Muscle of arm (tissue), 12 donors: Measurements from ENCODE around the gene EXOSC9. TPM values are rescaled to one million over a fixed set of nuclear protein-coding genes. Genes with fewer than 3 reads are reported as not detected.

Source experiments
- DNase-seq: peaks from one replicate; pipeline ENCODE4 v3.0.0-alpha.2; 2013
- polyA plus RNA-seq, 12 donors: library from polyadenylated mRNA; unstranded; fragments of 120-200 nt; gene quantifications; one replicate each; pipeline ENCODE4 v1.2.1, GENCODE V29; 2013; ENCODE audit not compliant: insufficient read length in 12 of 12

Gene EXOSC9
- polyA plus RNA-seq, 12 donors: 24.0 to 58.3 (median 33.1) TPM; not detected in 1

GRCh38 chr4:121785479-121785878 is 15.6 kb upstream of the EXOSC9 start:
- DNase-seq: no peak

- DNase-seq: no peak
Observed at GRCh38 chr4:121786221-121786620, 14.9 kb upstream of the EXOSC9 start.

- no peak for DNase-seq
Observed at GRCh38 chr4:121788896-121789295, 12.2 kb upstream of the EXOSC9 start.

- DNase-seq: no peak
Observed at GRCh38 chr4:121789455-121789854, 11.7 kb upstream of the EXOSC9 start.

- DNase-seq: no peak
Observed at GRCh38 chr4:121789960-121790829, 10.9 kb upstream of the EXOSC9 start.

- no peak for DNase-seq
Observed at GRCh38 chr4:121790976-121791375, 10.1 kb upstream of the EXOSC9 start.

GRCh38 chr4:121791481-121791880 is 9.6 kb upstream of the EXOSC9 start:
- no peak for DNase-seq

GRCh38 chr4:121792966-121793365 is 8.2 kb upstream of the EXOSC9 start:
- no peak for DNase-seq

GRCh38 chr4:121794505-121795188 is 6.5 kb upstream of the EXOSC9 start:
- DNase-seq: no peak

- DNase-seq: no peak
Observed at GRCh38 chr4:121796283-121796682, 4.8 kb upstream of the EXOSC9 start.

- DNase-seq: no peak
Observed at GRCh38 chr4:121799208-121799823, 1.8 kb upstream of the EXOSC9 start.

- no peak for DNase-seq
Observed at GRCh38 chr4:121799867-121800501, 1.1 kb upstream of the EXOSC9 start.

GRCh38 chr4:121800638-121800960 is 524 bp upstream of the EXOSC9 start:
- DNase-seq: no peak

- DNase-seq: no peak
Observed at GRCh38 chr4:121801715-121802075, 572 bp downstream of the EXOSC9 start.

GRCh38 chr4:121806411-121806810 is 5.3 kb downstream of the EXOSC9 start:
- DNase-seq: no peak

- DNase-seq: no peak
Observed at GRCh38 chr4:121811122-121811521, 10.0 kb downstream of the EXOSC9 start.

GRCh38 chr4:121814756-121815155 is 13.6 kb downstream of the EXOSC9 start:
- DNase-seq: no peak

GRCh38 chr4:121817006-121817405 is 15.9 kb downstream of the EXOSC9 start:
- DNase-seq: no peak

- no peak for DNase-seq
Observed at GRCh38 chr4:121817701-121818100, 16.6 kb downstream of the EXOSC9 start.

- no peak for DNase-seq
Observed at GRCh38 chr4:121818215-121818614, 17.1 kb downstream of the EXOSC9 start.

GRCh38 chr4:121819216-121819965 is 18.3 kb downstream of the EXOSC9 start:
- DNase-seq: no peak

- DNase-seq: no peak
Observed at GRCh38 chr4:121822047-121822446, 20.9 kb downstream of the EXOSC9 start.
